Glomerular visceral epithelial cell (primary cell): Measurements from ENCODE around the gene CHCHD5.
"Not testable (repeated sequence)": the region's sequence is repeated elsewhere in the genome, so short reads cannot be mapped to it uniquely, and the experiment has no call there.

Experiments used
- DNase-seq: peaks from one replicate; pipeline ENCODE4 v3.0.0-alpha.2; 2016; ENCODE audit errors: extremely low spot score

CHCHD5 gene

GRCh38 chr2:112584134-112584890, at the start of gene CHCHD5:
Gene CHCHD5 (plus strand): TSS chr2:112584609. CDS start chr2:112584648, 39 bp downstream.
- DNase-seq = peak; percentile 98

- no peak for DNase-seq
Observed at GRCh38 chr2:112534826-112535225, 49.6 kb upstream of the CHCHD5 start.

- not testable (repeated sequence) for DNase-seq
Observed at GRCh38 chr2:112536665-112537064, 47.7 kb upstream of the CHCHD5 start.

DNA sequence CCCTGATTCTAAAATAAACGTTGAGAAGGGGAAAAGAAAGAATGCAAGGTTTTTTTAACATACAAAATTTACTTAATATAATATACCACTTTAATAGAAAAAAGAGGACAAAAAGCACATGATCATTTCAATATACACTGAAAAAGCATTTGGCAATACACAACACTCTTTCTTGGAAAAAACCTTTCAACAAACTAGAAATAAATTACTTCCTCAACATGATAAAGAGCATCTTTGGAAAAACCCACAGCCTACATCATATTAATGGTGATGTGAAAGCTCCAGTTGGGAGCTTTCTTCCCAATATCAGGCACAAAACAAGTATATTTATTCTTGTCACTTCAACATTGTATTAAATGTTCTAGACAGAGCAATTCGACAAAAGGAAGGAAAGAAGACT, 45.1 kb upstream of the CHCHD5 start:
- DNase-seq = no peak

DNA sequence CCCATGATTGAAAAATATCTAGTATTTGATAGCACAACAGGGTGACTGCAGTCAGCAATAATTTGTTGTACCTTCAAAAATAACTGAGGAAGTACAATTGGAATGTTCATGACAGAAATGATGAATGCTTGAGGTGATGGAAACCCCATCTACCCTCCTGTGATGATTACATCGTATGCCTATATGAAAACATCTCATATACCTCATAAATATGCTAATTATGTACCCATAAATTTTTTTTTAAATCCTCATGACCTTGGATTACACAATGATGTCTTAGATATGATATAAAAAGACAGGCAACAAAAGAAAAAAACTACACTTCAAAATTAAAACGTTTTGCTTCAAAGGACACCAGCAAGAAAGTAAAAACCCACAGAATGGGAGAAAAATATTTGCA, 43.5 kb upstream of the CHCHD5 start:
- no peak for DNase-seq

DNA sequence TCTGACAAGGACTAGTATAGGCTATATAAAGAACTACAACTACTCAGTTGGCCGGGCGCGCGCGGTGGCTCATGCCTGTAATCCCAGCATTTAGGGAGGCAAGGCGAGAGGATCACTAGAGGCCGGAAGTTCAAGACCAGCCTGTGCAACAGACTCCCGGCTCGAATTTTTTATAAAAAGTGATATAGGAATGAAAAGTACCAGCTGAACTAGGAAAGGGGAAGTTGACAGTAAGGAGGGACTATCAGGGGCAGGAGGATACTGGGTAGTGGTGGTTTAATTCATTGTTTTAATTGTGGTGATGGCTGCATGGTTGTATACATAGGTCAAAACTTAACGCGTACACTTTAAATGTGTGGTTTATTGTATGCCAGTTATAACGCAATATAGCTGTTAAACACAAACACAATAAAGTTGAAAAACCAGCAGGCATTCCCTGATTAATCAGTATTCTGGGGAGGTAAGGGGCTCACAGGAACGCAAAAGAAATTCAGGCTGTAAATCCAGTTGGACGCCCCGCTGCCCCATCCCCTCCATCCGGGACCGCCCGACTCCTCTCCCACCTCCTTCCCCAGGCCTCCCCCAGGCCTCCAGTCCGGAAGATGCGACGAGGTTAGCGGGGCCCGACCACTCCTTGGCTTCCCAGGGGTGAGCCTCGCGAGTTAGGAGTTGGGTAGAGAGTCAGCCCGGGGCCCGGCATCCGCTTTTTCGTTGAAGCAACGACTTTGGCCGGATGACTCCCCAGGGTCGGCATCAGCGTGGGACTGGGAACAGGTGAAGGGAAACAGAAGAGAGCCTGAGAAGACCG, 42.9 kb upstream of the CHCHD5 start:
- DNase-seq = peak; percentile 71

GRCh38 chr2:112542123-112542983, 42.1 kb upstream of the CHCHD5 start, which contains the start of gene POLR1B:
Gene POLR1B (plus strand): TSS chr2:112542465. CDS start chr2:112542495, 30 bp downstream.
- peak; percentile 83 for DNase-seq

GRCh38 chr2:112542984-112543661, 41.3 kb upstream of the CHCHD5 start:
- DNase-seq = peak; percentile 33

GRCh38 chr2:112547333-112547732, 37.1 kb upstream of the CHCHD5 start:
- peak; percentile 83 for DNase-seq

DNA sequence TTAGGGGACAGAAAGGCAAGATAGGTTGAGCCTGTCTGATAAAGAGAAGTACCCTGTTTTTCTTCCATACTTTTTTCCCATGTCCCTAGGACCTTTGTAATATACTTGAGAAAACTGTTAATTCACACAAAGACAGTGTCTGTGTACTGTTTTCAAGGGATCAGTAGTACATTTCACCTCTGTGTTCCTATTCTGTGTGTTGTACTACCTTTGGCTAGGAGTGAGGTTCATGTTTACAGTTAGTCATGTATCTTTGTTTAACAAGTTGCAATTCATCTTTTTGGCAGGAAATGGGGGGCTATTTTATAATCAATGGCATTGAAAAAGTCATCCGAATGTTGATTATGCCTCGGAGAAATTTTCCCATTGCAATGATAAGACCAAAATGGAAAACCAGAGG, 35.4 kb upstream of the CHCHD5 start:
- DNase-seq = no peak

GRCh38 chr2:112566104-112566503, 18.3 kb upstream of the CHCHD5 start:
- DNase-seq = peak; percentile 38

DNA sequence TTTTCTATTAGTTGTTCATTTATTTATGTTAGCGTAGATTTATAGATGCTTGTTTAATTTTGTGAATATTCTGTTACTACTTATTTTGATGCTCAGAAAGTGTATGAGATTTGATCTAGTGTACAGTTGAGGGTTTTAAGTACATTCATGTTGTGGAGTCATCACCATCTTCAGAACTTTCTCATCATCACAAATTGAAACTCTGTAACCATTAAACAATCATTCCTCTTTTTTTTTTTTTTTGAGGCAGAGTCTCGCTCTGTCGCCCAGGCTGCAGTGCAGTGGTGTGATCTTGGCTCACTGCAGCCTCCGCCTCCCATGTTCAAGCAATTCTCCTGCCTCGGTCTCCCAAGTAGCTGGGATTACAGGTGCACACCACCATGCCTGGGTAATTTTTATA, 17.9 kb upstream of the CHCHD5 start:
- DNase-seq = not testable (repeated sequence)

GRCh38 chr2:112572005-112572404, 12.4 kb upstream of the CHCHD5 start:
- no peak for DNase-seq

GRCh38 chr2:112577756-112578155, 6.7 kb upstream of the CHCHD5 start:
- DNase-seq = peak; percentile 38

DNA sequence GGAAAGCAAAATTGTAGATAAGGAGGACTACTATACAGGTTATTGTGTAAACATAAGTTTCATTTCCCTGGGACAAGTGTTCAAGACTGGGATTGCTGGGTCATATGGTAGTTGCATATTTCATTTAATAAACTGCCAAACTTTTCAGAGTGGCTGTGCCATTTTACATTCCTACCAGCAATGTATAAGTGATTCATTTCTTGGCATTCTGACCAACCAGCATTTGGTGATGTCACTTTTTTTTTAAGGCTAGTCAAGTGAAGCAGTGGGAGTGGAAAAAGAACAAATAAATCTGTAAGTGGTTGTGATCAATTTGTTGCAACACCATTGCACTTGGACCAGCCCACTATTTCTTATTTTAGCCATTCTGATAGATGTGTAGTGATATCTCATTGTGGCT, 5.2 kb upstream of the CHCHD5 start:
- peak; percentile 81 for DNase-seq

GRCh38 chr2:112580084-112580483, 4.3 kb upstream of the CHCHD5 start:
- DNase-seq = no peak

DNA sequence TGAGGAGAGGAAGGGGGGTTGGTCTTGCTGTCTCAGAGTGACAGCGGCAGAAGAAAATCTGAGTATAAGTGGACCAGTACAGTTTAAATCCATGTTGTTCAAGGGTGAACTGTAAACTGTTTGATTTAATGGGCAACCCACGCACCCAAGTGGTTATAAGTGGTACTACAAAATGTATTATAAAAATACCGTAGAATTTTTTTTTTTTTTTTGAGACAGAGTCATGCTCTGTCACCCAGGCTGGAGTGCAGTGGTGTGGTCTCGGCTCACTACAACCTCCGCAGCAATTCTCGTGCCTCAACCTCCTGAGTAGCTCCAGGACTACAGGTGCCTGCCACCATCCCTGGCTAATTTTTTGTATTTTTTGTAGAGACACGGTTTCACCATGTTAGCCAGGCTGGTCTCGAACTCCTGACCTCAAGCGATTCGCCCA, 2.1 kb upstream of the CHCHD5 start:
- DNase-seq = peak; percentile 79

- DNase-seq = no peak
Observed at GRCh38 chr2:112583497-112584133, 794 bp upstream of the CHCHD5 start.

GRCh38 chr2:112584891-112585250, 462 bp downstream of the CHCHD5 start:
- DNase-seq = no peak

DNA sequence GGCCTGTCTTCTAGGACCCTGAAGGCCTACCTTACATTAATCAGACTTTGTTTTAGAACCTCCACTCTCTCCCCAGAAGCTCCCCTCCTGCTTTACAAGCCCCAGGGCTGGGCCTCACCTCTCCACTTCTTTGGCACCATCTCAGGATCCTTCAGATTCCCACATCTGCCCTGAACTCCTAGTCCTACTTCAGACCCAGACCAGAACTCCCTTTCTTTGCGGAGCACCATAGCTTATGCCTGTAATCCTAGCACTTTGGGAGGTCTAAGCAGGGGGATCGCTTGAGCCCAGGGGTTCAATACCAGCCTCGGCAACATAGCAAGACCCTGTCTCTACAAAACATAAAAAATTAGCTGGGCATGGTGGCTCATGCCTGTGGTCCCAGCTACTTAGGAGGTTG, 991 bp downstream of the CHCHD5 start:
- DNase-seq = no peak
